Measurements from ENCODE around the gene SLC19A1.

SLC19A1 gene

GRCh38 chr21:45549626-45550463, 7.6 kb upstream of the SLC19A1 start:
- H2BK12ac ChIP-seq (ENCODE audit: low read length in 2 of 2) = no peak overlapping the region
- WGBS = 96% methylated on average over 11 of the region's 15 CpGs

DNA sequence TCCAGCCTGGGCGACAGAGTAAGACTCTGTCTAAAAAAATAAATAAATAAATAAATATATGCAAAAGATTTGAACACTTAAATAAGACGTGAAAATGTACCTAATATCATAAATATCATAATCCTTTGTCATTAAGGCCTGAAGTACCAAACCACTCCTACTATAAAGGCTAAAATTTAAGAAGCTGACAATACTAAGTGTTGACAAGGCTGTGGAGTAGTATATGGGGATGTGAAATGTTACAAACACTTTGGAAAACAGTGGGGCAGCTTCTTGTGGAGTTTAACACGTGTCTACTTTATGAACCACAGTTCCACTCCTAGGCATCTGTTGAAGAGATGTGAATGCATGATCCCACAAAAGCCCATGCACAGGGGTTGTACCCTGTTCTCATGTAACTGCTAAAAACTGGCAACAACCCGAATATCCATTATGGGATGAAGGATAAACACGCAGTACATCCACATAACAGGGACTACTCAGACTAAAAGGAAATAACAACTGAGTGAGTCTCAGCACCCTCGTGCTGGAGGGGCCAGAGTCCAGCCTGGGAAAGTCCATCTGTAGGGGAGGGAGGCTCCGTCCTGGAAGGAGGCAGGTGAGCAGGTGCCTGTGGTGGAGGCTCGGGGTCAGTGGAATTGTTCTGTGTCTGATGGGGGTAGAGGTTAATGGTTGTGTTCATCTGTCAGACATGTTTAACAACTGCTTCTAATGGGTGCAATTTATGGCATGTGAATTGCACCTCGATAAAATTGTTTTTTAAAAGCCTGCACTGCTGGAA, 6.7 kb upstream of the SLC19A1 start:
- Histone ChIP-seq H3K79me1 (replicated peaks; ENCODE audit: low read length, poor library complexity, severe bottlenecking) (no peaks in the 10 kb centered on the region), H3K36me3 (ENCODE audit: control insufficient read depth in 1 of 2, insufficient read depth in 2 of 2, low read depth in 1 of 2, low read length in 2 of 2) (no peaks in the 10 kb centered on the region), H2BK5ac (ENCODE audit: low read depth, low read length, poor library complexity, severe bottlenecking) (no peak overlapping the region), H3K4me3 (ENCODE audit: insufficient read depth in 1 of 2, low read depth in 1 of 2, low read length in 2 of 2) (no peak overlapping the region), H3K4me1 (ENCODE audit: control insufficient read depth, insufficient read depth, low read depth, low read length) (peaks cover 11% of the 10 kb centered on the region), H3K23ac (ENCODE audit: low read length in 2 of 2) (no peak overlapping the region), H2BK120ac (ENCODE audit: low read depth, low read length) (no peak overlapping the region), H3K27me3 (ENCODE audit: control insufficient read depth in 1 of 2, insufficient read depth in 1 of 2, low read length in 2 of 2) (peaks cover 0 to 24% of the 10 kb centered on the region in 2 experiments), H3K14ac (ENCODE audit: low read length in 2 of 2) (no peak overlapping the region), H3K4me2 (ENCODE audit: low read length, poor library complexity, severe bottlenecking) (no peak overlapping the region), H2BK15ac (ENCODE audit: low read depth, poor library complexity, severe bottlenecking) (no peak overlapping the region), H3K4ac (ENCODE audit: low read depth in 1 of 2, low read length in 2 of 2) (no peak overlapping the region), H3K9ac (ENCODE audit: low read length) (no peak overlapping the region), H2BK12ac (ENCODE audit: low read length in 2 of 2) (no peak overlapping the region), H4K8ac (ENCODE audit: low read length) (no peak overlapping the region), H3K18ac (ENCODE audit: low read depth in 1 of 2, low read length in 2 of 2) (no peak overlapping the region), H3K9me3 (ENCODE audit: control insufficient read depth, low read length) (no peaks in the 10 kb centered on the region), H2AFZ (ENCODE audit: low read depth, low read length) (no peak overlapping the region), H3K27ac (ENCODE audit: low read length, poor library complexity, severe bottlenecking) (no peak overlapping the region), H2AK5ac (ENCODE audit: low read length, severe bottlenecking) (no peak overlapping the region), H4K91ac (ENCODE audit: low read length) (no peak overlapping the region)
- DNase-seq = no peak
- 75% methylated on average over 7 of the region's 9 CpGs for WGBS

More at GRCh38 chr21:45549626-45550463, 7.6 kb upstream of the SLC19A1 start:
- H2BK15ac ChIP-seq (ENCODE audit: low read depth, poor library complexity, severe bottlenecking) = peak overlapping the region; percentile 20
- no peak overlapping the region for H3K4me2 ChIP-seq (ENCODE audit: low read length, poor library complexity, severe bottlenecking)
- no peak overlapping the region for H3K23ac ChIP-seq (ENCODE audit: low read length in 2 of 2)
- no peak overlapping the region for H2AK5ac ChIP-seq (ENCODE audit: low read length, severe bottlenecking)
- peaks cover 10% of the 10 kb centered on the region for H3K4me1 ChIP-seq (ENCODE audit: control insufficient read depth, insufficient read depth, low read depth, low read length)
- no peak overlapping the region for H3K4me3 ChIP-seq (ENCODE audit: insufficient read depth in 1 of 2, low read depth in 1 of 2, low read length in 2 of 2)
- H2AFZ ChIP-seq (ENCODE audit: low read depth, low read length) = no peak overlapping the region
- H3K14ac ChIP-seq (ENCODE audit: low read length in 2 of 2) = no peak overlapping the region
- H3K36me3 ChIP-seq (ENCODE audit: control insufficient read depth in 1 of 2, insufficient read depth in 2 of 2, low read depth in 1 of 2, low read length in 2 of 2) = no peaks in the 10 kb centered on the region
- no peak overlapping the region for H3K9ac ChIP-seq (ENCODE audit: low read length)
- no peaks in the 10 kb centered on the region for H3K79me1 ChIP-seq (replicated peaks; ENCODE audit: low read length, poor library complexity, severe bottlenecking)
- H3K27me3 ChIP-seq (ENCODE audit: control insufficient read depth in 1 of 2, insufficient read depth in 1 of 2, low read length in 2 of 2) = peaks cover 0 to 24% of the 10 kb centered on the region in 2 experiments
- H3K4ac ChIP-seq (ENCODE audit: low read depth in 1 of 2, low read length in 2 of 2) = no peak overlapping the region
- H3K27ac ChIP-seq (ENCODE audit: low read length, poor library complexity, severe bottlenecking) = no peak overlapping the region
- H3K9me3 ChIP-seq (ENCODE audit: control insufficient read depth, low read length) = no peaks in the 10 kb centered on the region
- H4K91ac ChIP-seq (ENCODE audit: low read length) = no peak overlapping the region
- no peak overlapping the region for H4K8ac ChIP-seq (ENCODE audit: low read length)
- no peak for DNase-seq
- H2BK120ac ChIP-seq (ENCODE audit: low read depth, low read length) = no peak overlapping the region
- no peak overlapping the region for H3K18ac ChIP-seq (ENCODE audit: low read depth in 1 of 2, low read length in 2 of 2)
- no peak overlapping the region for H2BK5ac ChIP-seq (ENCODE audit: low read depth, low read length, poor library complexity, severe bottlenecking)

DNA sequence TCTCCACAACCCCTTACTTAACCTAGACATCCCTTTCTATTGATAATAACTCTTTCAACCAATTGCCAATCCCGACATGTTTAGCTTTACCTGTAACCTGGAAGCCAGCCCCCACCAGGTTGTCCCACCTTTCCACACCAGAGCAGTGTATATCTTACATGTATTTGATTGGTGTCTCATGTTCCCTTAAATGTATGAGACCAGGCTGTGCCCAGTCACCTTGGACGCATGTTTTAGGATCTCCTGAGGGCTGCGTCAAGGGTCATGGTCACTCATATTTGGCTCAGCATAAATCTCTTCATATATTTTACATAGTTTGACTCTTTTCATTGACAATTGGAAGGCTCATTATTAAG, 5.3 kb upstream of the SLC19A1 start:
- no peak overlapping the region for H2BK5ac ChIP-seq (ENCODE audit: low read depth, low read length, poor library complexity, severe bottlenecking)
- no peak overlapping the region for H2AFZ ChIP-seq (ENCODE audit: low read depth, low read length)
- H3K27ac ChIP-seq (ENCODE audit: low read length, poor library complexity, severe bottlenecking) = no peak overlapping the region
- H3K36me3 ChIP-seq (ENCODE audit: control insufficient read depth in 1 of 2, insufficient read depth in 2 of 2, low read depth in 1 of 2, low read length in 2 of 2) = no peaks in the 10 kb centered on the region
- 100% methylated on average over 2 of the region's 3 CpGs for WGBS
- H3K23ac ChIP-seq (ENCODE audit: low read length in 2 of 2) = no peak overlapping the region
- no peak overlapping the region for H3K9ac ChIP-seq (ENCODE audit: low read length)
- H2BK120ac ChIP-seq (ENCODE audit: low read depth, low read length) = no peak overlapping the region
- H3K18ac ChIP-seq (ENCODE audit: low read depth in 1 of 2, low read length in 2 of 2) = no peak overlapping the region
- H3K4me1 ChIP-seq (ENCODE audit: control insufficient read depth, insufficient read depth, low read depth, low read length) = peaks cover 18% of the 10 kb centered on the region
- no peak overlapping the region for H2BK12ac ChIP-seq (ENCODE audit: low read length in 2 of 2)
- no peak for DNase-seq
- no peak overlapping the region for H3K14ac ChIP-seq (ENCODE audit: low read length in 2 of 2)
- no peak overlapping the region for H2AK5ac ChIP-seq (ENCODE audit: low read length, severe bottlenecking)
- no peaks in the 10 kb centered on the region for H3K9me3 ChIP-seq (ENCODE audit: control insufficient read depth, low read length)
- no peak overlapping the region for H4K91ac ChIP-seq (ENCODE audit: low read length)
- no peak overlapping the region for H3K4me3 ChIP-seq (ENCODE audit: insufficient read depth in 1 of 2, low read depth in 1 of 2, low read length in 2 of 2)
- H3K79me1 ChIP-seq (replicated peaks; ENCODE audit: low read length, poor library complexity, severe bottlenecking) = no peaks in the 10 kb centered on the region
- H3K4me2 ChIP-seq (ENCODE audit: low read length, poor library complexity, severe bottlenecking) = no peak overlapping the region
- H3K27me3 ChIP-seq (ENCODE audit: control insufficient read depth in 1 of 2, insufficient read depth in 1 of 2, low read length in 2 of 2) = peaks cover 0 to 24% of the 10 kb centered on the region in 2 experiments
- no peak overlapping the region for H2BK15ac ChIP-seq (ENCODE audit: low read depth, poor library complexity, severe bottlenecking)
- no peak overlapping the region for H3K4ac ChIP-seq (ENCODE audit: low read depth in 1 of 2, low read length in 2 of 2)
- no peak overlapping the region for H4K8ac ChIP-seq (ENCODE audit: low read length)

Data from mesenchymal stem cell (in vitro differentiated cells and primary cell).